Lung (tissue), 5 donors: ENCODE data around the gene OXGR1. TPM values are rescaled to one million over a fixed set of nuclear protein-coding genes. Genes with fewer than 3 reads are reported as not detected.

Experiments
- polyA plus RNA-seq, 2 donors: library from polyadenylated mRNA; stranded (reverse); fragments of 200-250 nt; gene quantifications; one replicate each; pipeline ENCODE4 v1.2.1, GENCODE V29; 2013
- small RNA-seq: library from RNA; depleted of rRNA; stranded (forward); fragments of <200 nt; gene quantifications from one replicate; pipeline ENCODE3, GENCODE V24; 2014; ENCODE audit warnings: low replicate concordance
- total RNA-seq, 2 donors: library from RNA; depleted of rRNA in 1 of 2; stranded (reverse); fragments of >200 nt in 1 of 2; gene quantifications; one replicate each; pipeline ENCODE4 v1.2.1, GENCODE V29; 2014 to 2021
- donor health status: Bipolar disorder and iron deficiency.
- donor health status: healthy.
- donor health status: DM: yes; HTN: yes; CAD: no.

Gene OXGR1
- total and polyA plus RNA-seq, 4 donors: 0.25 to 0.71 (median 0.46) TPM

Small RNA genes within 50 kb of the gene (small RNA-seq; reads per million reads assigned to genes)
- not detected for gene RN7SKP7

Other genes starting within 250 kb of the OXGR1 start
- 100 to 1,000 TPM in 1 of 2 donors, 10 to 100 TPM in 1; 59.3 to 108 TPM for gene MBNL2, start 227.9 kb upstream of the OXGR1 start, total RNA-seq
- gene MBNL2, start 227.9 kb upstream of the OXGR1 start, polyA plus RNA-seq: 10 to 100 TPM; 13.3 to 19.3 TPM